GM21786 (cell line): Measurements from ENCODE around the gene DEUP1.

Source experiments
- ATAC-seq: cut with Tn5 transposase; IDR thresholded peaks from one replicate; pipeline ENCODE4 v1.9.1; 2021; ENCODE audit not compliant: unreplicated experiment

DEUP1 gene

DNA sequence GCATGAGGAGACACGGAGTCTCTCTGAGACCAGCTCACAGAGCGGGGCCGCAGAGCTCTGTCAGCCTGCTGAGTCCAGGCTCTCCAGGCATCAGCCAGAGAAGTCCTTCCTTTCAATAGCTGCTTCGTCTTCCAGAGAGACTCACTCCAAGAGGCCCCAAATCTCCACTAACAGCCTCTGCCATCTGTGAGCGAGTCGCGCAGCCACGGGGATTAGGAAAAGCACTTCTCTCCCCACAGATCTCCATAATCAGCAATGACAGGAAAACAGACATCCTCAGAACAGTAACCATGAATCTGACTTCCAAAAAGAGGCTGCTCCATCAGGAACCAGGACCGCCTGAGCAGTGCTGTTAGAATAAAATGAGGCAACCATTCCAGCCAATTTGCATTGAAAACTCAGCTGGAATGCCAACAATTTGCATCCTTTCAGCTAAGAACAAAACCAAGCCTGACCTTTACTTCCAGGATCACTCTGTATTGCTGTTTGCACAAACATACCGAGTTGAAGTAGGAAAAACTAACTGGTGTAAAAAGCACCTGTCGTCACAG, 147.2 kb downstream of the DEUP1 start:
- ATAC-seq, result no peak

DNA sequence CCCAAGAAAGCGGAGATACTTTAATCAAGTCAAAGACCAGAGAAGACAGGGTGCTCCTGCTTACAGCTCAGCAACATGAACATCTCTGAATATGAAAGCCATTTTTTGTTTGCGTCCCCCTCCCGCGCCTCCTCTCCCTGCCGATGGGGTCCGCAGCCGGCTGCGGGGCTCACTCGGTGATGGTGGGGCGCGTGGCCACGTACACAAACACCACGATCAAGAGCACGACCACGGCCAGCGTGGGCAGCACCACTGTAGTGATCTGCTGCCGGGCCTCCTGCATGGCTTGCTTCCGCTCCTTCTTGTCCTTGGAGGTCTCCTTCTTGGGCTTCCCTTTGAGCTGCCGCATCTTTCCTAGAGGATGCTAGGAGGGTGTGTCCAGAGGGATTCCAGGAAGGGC, 148.3 kb downstream of the DEUP1 start:
- ATAC-seq, result no peak

DNA sequence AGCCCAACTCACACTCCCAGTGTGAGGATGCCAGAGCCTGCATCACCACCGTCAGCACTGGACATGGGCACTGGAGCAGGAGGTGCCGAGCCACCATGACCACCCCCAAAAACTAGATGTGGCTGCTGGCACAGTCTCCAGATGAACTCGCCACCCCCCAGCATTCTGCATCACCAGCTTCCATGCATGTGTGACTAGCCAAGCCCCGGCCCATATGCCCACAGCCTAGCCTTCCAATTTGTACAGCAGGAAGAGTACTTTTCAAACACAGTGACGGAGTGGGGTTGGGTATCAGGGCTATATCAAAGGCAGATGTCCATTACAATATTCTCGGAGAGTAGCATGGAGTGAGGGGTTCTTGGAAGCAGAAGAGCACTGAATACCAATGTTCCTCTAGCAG, 149.7 kb downstream of the DEUP1 start:
- ATAC-seq, result no peak

GRCh38 chr11:93480756-93481155, 150.2 kb downstream of the DEUP1 start:
- no peak for ATAC-seq

GRCh38 chr11:93481279-93481678, 150.7 kb downstream of the DEUP1 start:
- no peak for ATAC-seq

DNA sequence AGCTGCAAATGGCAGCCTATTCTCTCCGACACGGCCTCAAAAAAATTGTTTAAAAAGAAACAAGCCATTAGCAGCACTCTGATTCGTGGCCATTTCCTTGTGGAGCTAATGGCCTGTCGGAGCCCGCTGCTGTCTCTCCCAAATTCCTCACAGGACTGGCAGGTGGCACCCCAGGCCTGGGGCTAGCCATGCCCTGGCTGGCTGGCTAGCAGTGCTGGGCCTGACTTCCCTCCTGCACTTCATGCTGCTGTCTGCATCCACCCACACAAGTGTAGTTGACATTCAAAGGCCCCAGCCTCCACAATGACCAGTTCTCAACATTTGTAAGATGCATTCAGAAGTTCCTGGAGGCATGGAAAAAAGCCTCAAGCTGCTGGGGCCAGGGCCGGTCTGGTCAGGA, 151.2 kb downstream of the DEUP1 start:
- ATAC-seq, result no peak

- no peak for ATAC-seq
Observed at GRCh38 chr11:93482556-93482955, 152.0 kb downstream of the DEUP1 start.

DNA sequence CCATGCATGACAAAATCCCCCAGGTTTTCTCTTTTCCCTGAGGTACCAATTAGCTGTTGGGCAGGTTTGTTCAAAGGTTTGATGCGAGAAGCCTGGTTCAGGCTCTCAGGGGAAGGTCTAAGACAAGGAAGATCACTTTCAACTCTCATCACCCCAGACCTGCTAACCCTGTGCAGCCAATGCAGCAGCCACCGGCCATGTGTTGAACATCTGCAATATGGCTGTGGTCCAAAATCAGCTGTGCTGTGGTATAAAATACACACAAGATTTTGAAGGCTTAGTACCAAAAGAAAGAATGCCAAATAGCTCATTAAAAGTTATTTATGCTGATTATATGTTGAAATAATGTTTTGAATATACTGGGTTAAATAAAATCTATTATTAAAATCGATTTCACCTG, 154.2 kb downstream of the DEUP1 start:
- ATAC-seq, result no peak

DNA sequence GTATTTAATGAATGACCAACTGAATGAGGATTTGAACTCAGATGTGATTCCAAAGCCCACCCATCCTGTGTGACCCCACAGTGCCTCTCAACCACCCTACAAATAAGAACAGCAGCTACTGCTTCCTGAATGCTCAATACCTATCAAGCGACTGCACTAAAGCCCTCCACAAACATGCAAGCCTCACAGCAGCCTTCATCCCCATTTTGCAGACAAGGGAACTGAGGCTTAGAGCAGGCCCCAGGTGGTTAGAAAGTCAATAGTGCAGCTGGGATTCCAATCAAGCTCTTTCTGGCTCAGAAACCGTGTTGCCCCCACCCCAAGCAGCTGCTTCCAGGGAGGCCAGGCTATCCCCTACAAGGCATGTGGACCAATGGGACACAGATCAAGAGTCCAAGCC, 155.4 kb downstream of the DEUP1 start:
- ATAC-seq, result no peak

GRCh38 chr11:93487032-93487483, 156.5 kb downstream of the DEUP1 start:
- no peak for ATAC-seq
